CD4-positive, alpha-beta T cell treated with Interleukin-21 for 1 hour (primary cell): Measurements from ENCODE around the gene OBP2A.
"Not testable (repeated sequence)": the region's sequence is repeated elsewhere in the genome, so short reads cannot be mapped to it uniquely, and the experiment has no call there.

ENCODE experiments used
- DNase-seq: peaks from one replicate; pipeline ENCODE4 v3.0.0-alpha.2; 2020

Gene OBP2A

GRCh38 chr9:135545646-135546176, at the start of gene OBP2A:
Gene OBP2A, plus strand, starts transcription at chr9:135546126. Its CDS starts 55 bp downstream, at chr9:135546181.
- DNase-seq, result not testable (repeated sequence)

GRCh38 chr9:135498381-135499126, 47.4 kb upstream of the OBP2A start:
- DNase-seq, result no peak

GRCh38 chr9:135499326-135500070, 46.4 kb upstream of the OBP2A start:
- peak; percentile 90 for DNase-seq

- DNase-seq, result no peak
These were observed 45.8 kb upstream of the OBP2A start for GRCh38 chr9:135500071-135500524.

GRCh38 chr9:135500525-135501260, 45.2 kb upstream of the OBP2A start, which contains the start of gene MRPS2:
Gene MRPS2, plus strand, starts transcription at chr9:135500682. Its CDS starts 29 bp downstream, at chr9:135500711.
- peak; percentile 90 for DNase-seq

- peak; percentile 45 for DNase-seq
These were observed 44.4 kb upstream of the OBP2A start for GRCh38 chr9:135501261-135502167.

GRCh38 chr9:135502168-135502872, 43.6 kb upstream of the OBP2A start:
- no peak for DNase-seq

GRCh38 chr9:135502873-135503321, 43.0 kb upstream of the OBP2A start:
- DNase-seq, result no peak

- DNase-seq, result no peak
These were observed 42.3 kb upstream of the OBP2A start for GRCh38 chr9:135503371-135504261.

- peak; percentile 54 for DNase-seq
These were observed 41.4 kb upstream of the OBP2A start for GRCh38 chr9:135504262-135505243.

GRCh38 chr9:135505406-135506187, 40.3 kb upstream of the OBP2A start:
- DNase-seq, result no peak

- no peak for DNase-seq
These were observed 39.4 kb upstream of the OBP2A start for GRCh38 chr9:135506327-135507103.

- DNase-seq, result no peak
These were observed 38.6 kb upstream of the OBP2A start for GRCh38 chr9:135507104-135508035.

- no peak for DNase-seq
These were observed 37.6 kb upstream of the OBP2A start for GRCh38 chr9:135508211-135508820.

- DNase-seq, result no peak
These were observed 36.5 kb upstream of the OBP2A start for GRCh38 chr9:135509458-135509857.

- no peak for DNase-seq
These were observed 33.7 kb upstream of the OBP2A start for GRCh38 chr9:135512241-135512603.
